ELR (cell line): ENCODE measurements around the gene HOXA11.

Experiments
- DNase-seq: peaks from one replicate; pipeline ENCODE4 v3.0.0-alpha.2; 2015; ENCODE audit warnings: low read depth

Gene HOXA11

GRCh38 chr7:27133409-27134231 is 51.4 kb downstream of the HOXA11 start:
- no peak for DNase-seq

- no peak for DNase-seq
These were observed 52.1 kb downstream of the HOXA11 start for GRCh38 chr7:27132978-27133377.

GRCh38 chr7:27132214-27132613 is 52.8 kb downstream of the HOXA11 start:
- DNase-seq, result no peak

- DNase-seq, result no peak
These were observed 53.6 kb downstream of the HOXA11 start for GRCh38 chr7:27131390-27131819.
